ENCODE measurements around the gene TOP1. TPM values are rescaled to one million over a fixed set of nuclear protein-coding genes. Genes with fewer than 3 reads are reported as not detected.

Gene TOP1
- total and polyA plus RNA-seq, 9 of the 15 experiments (the other 6 are each of a cell fraction or from before 2014, with no cell fraction given), result 26.4 to 127 (median 39.6) TPM

GRCh38 chr20:41047975-41048305 is 19.3 kb downstream of the TOP1 start:
- ATAC-seq (peak; percentile 27; the same call in 2 of the 3 replicates), DNase-seq (ENCODE audit: extremely low read depth in 1 of 4, low spot score in 3 of 4) (no peak), FAIRE-seq (no peak)
- no peaks in the 10 kb centered on the region for H3K9me3 ChIP-seq (replicated peaks; ENCODE audit: control insufficient read depth, insufficient read depth, low read depth, low read length)
- H3K27me3 ChIP-seq (ENCODE audit: control insufficient read depth in 2 of 2, insufficient read depth in 2 of 2, low read length in 2 of 2), result no peaks in the 10 kb centered on the region
- POLR2A ChIA-PET, result interaction anchor here (0.5 to 10.0 kb wide), 8 partner anchors 10 to 102 kb away, joined by 3 to 125 read pairs (median 4); partner anchors contain the start of gene TOP1
- H2AFZ ChIP-seq (ENCODE audit: low read depth, low read length), result no peak overlapping the region
- no peaks in the 10 kb centered on the region for H3K9me1 ChIP-seq (ENCODE audit: control insufficient read depth, insufficient read depth, low read length)
- 0% methylated on average over 1 of the region's 1 CpG for WGBS (ENCODE audit: insufficient coverage, low coverage, missing lambda C conversion rate)
- peaks cover 21 to 80% of the 10 kb centered on the region in 2 experiments for H3K4me1 ChIP-seq (replicated peaks in 1 of 2; ENCODE audit: control insufficient read depth in 2 of 2, insufficient read depth in 2 of 2, low read length in 2 of 2)
- no peak overlapping the region for H3K4me3 ChIP-seq
- BruUV-seq (replicated peaks), result no TSS peak
- H3K4me2 ChIP-seq (ENCODE audit: insufficient read depth, low read length), result peak overlapping the region; percentile 59
- H4K20me1 ChIP-seq (replicated peaks; ENCODE audit: control insufficient read depth, insufficient read depth, low read length), result peaks cover 10% of the 10 kb centered on the region; the same call in 1 of the 2 replicates
- peaks cover 2% of the 10 kb centered on the region; the same call in 2 of the 3 replicates for H3K36me3 ChIP-seq (ENCODE audit: control insufficient read depth, insufficient read depth, low read length)
- in situ Hi-C loops (cut with MboI), result no loop called here
- intact Hi-C loops (cut with micrococcal nuclease), result loop anchor here (2.0 kb wide), 1 partner anchor 15 kb away; no protein-coding TSS in a partner anchor
- CTCF ChIA-PET (ENCODE audit: low intra/inter-chr PET ratio), result no interaction called here
- peaks cover 97% of the 10 kb centered on the region for H3K79me2 ChIP-seq (ENCODE audit: control insufficient read depth, insufficient read depth, low read length)
- H3K27ac ChIP-seq (ENCODE audit: extremely low read depth, low read depth, low read length), result peak overlapping the region; percentile 82
- peak overlapping the region in 1 of 2 experiments; percentile 22; a peak in 2 of 4 replicates for H3K9ac ChIP-seq (ENCODE audit: insufficient read depth in 1 of 2, low read depth in 2 of 2, low read length in 2 of 2)
- TF ChIP-seq MAFF (IDR thresholded peaks at IDR 0.05; ENCODE audit: low read length) (peak; percentile 89), NFRKB (IDR thresholded peaks at IDR 0.05; ENCODE audit: low read depth) (no peak), NFE2 (IDR thresholded peaks at IDR 0.05; ENCODE audit: low read depth) (peak; percentile 79), MEIS2 (IDR thresholded peaks at IDR 0.05; ENCODE audit: partially characterized antibody) (peak; percentile 30), SMARCA4 (IDR thresholded peaks at IDR 0.05) (peak; percentile 52), SAP30 (IDR thresholded peaks at IDR 0.05; ENCODE audit: borderline replicate concordance, insufficient read depth, low read depth, low read length, poor library complexity, severe bottlenecking) (no peak), ZNF384 (IDR thresholded peaks at IDR 0.05; ENCODE audit: low read depth, low read length) (peak; percentile 95), ATF3 (IDR thresholded peaks at IDR 0.05) (peak; percentile 57; the same call in 1 of the 2 replicates), ATF3 (CRISPR knock-in tag; conservative IDR thresholded peaks at IDR 0.05) (no peak), NR3C1 (CRISPR knock-in tag; IDR thresholded peaks at IDR 0.05) (no peak)
- TF ChIP-seq, protein P1, sequence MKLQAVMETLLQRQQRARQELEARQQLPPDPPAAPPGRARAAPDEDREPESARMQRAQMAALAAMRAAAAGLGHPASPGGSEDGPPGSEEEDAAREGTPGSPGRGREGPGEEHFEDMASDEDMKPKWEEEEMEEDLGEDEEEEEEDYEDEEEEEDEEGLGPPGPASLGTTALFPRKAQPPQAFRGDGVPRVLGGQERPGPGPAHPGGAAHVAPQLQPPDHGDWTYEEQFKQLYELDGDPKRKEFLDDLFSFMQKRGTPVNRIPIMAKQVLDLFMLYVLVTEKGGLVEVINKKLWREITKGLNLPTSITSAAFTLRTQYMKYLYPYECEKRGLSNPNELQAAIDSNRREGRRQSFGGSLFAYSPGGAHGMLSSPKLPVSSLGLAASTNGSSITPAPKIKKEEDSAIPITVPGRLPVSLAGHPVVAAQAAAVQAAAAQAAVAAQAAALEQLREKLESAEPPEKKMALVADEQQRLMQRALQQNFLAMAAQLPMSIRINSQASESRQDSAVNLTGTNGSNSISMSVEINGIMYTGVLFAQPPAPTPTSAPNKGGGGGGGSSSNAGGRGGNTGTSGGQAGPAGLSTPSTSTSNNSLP (IDR thresholded peaks at IDR 0.05; ENCODE audit: borderline replicate concordance, low read depth, low read length), result peak; percentile 32; the same call in 1 of the 2 replicates
- TF ChIP-seq, protein P2, sequence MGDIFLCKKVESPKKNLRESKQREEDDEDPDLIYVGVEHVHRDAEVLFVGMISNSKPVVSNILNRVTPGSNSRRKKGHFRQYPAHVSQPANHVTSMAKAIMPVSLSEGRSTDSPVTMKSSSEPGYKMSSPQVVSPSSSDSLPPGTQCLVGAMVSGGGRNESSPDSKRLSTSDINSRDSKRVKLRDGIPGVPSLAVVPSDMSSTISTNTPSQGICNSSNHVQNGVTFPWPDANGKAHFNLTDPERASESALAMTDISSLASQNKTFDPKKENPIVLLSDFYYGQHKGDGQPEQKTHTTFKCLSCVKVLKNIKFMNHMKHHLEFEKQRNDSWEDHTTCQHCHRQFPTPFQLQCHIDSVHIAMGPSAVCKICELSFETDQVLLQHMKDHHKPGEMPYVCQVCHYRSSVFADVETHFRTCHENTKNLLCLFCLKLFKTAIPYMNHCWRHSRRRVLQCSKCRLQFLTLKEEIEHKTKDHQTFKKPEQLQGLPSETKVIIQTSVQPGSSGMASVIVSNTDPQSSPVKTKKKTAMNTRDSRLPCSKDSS (IDR thresholded peaks at IDR 0.05; ENCODE audit: low read depth, partially characterized antibody), result no peak
- TF ChIP-seq, protein P3, sequence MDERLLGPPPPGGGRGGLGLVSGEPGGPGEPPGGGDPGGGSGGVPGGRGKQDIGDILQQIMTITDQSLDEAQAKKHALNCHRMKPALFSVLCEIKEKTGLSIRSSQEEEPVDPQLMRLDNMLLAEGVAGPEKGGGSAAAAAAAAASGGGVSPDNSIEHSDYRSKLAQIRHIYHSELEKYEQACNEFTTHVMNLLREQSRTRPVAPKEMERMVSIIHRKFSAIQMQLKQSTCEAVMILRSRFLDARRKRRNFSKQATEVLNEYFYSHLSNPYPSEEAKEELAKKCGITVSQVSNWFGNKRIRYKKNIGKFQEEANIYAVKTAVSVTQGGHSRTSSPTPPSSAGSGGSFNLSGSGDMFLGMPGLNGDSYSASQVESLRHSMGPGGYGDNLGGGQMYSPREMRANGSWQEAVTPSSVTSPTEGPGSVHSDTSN (CRISPR knock-in tag; IDR thresholded peaks at IDR 0.05; ENCODE audit: low read depth), result no peak
- TF ChIP-seq, protein P3 (tag; conservative IDR thresholded peaks at IDR 0.05; ENCODE audit: low read depth), result peak; percentile 80
